ENCODE results near the gene CSNK1G2. TPM values are rescaled to one million over a fixed set of nuclear protein-coding genes. Genes with fewer than 3 reads are reported as not detected.

The CSNK1G2 gene
- total RNA-seq, 4 donors from 2014 or later: 34.1 to 52.6 (median 48.5) TPM

GRCh38 chr19:1997353-1998233 lies 56.6 kb downstream of the CSNK1G2 start:
- no peaks in the 10 kb centered on the region for H3K4me1 ChIP-seq
- no peak for TF ChIP-seq EP300 (IDR thresholded peaks at IDR 0.05)
- no peak for TF ChIP-seq POLR2A (IDR thresholded peaks at IDR 0.05; ENCODE audit: low read depth)
- no peak for TF ChIP-seq CTCF (IDR thresholded peaks at IDR 0.05)
- TF ChIP-seq POLR2AphosphoS5 (IDR thresholded peaks at IDR 0.05): no peak
- no peak for DNase-seq (ENCODE audit: extremely low spot score)
- no peak overlapping the region for H3K4me3 ChIP-seq
- no peaks in the 10 kb centered on the region for H3K9me3 ChIP-seq
- H3K27me3 ChIP-seq: no peaks in the 10 kb centered on the region
- peaks cover 22 to 94% (median 65%) of the 10 kb centered on the region in 4 donors for H3K36me3 ChIP-seq
- WGBS: 89% methylated on average over 14 of the region's 31 CpGs
- intact Hi-C loops (cut with DNase I): no loop called here
- no peak overlapping the region for H3K27ac ChIP-seq (replicated peaks in 1 of 4)

GRCh38 chr19:1998712-1999708 lies 58.0 kb downstream of the CSNK1G2 start:
- TF ChIP-seq EP300 (IDR thresholded peaks at IDR 0.05) (no peak), POLR2A (IDR thresholded peaks at IDR 0.05; ENCODE audit: low read depth) (no peak), CTCF (IDR thresholded peaks at IDR 0.05) (no peak), POLR2AphosphoS5 (IDR thresholded peaks at IDR 0.05) (no peak)
- intact Hi-C loops (cut with DNase I): no loop called here
- Histone ChIP-seq H3K36me3 (peaks cover 22 to 90% (median 60%) of the 10 kb centered on the region in 4 donors), H3K27ac (replicated peaks in 1 of 4) (no peak overlapping the region), H3K27me3 (no peaks in the 10 kb centered on the region), H3K9me3 (no peaks in the 10 kb centered on the region), H3K4me1 (peaks cover 0 to 3% (median under 1%) of the 10 kb centered on the region in 4 donors), H3K4me3 (no peak overlapping the region)
- WGBS: 91% methylated on average over 39 of the region's 52 CpGs
- no peak for DNase-seq (ENCODE audit: extremely low spot score)

GRCh38 chr19:1999856-2000515 lies 59.0 kb downstream of the CSNK1G2 start:
- intact Hi-C loops (cut with DNase I): no loop called here
- WGBS: 89% methylated on average over 22 of the region's 26 CpGs

More at GRCh38 chr19:1999856-2000515, 59.0 kb downstream of the CSNK1G2 start:
- Histone ChIP-seq H3K36me3 (peaks cover 22 to 81% (median 53%) of the 10 kb centered on the region in 4 donors), H3K9me3 (no peaks in the 10 kb centered on the region), H3K27me3 (no peaks in the 10 kb centered on the region), H3K4me3 (no peak overlapping the region), H3K27ac (replicated peaks in 1 of 4) (no peak overlapping the region), H3K4me1 (peaks cover 0 to 8% (median 4%) of the 10 kb centered on the region in 4 donors)
- DNase-seq (ENCODE audit: extremely low spot score): no peak
- no peak for TF ChIP-seq EP300 (IDR thresholded peaks at IDR 0.05)
- TF ChIP-seq POLR2AphosphoS5 (IDR thresholded peaks at IDR 0.05): no peak
- no peak for TF ChIP-seq CTCF (IDR thresholded peaks at IDR 0.05)
- TF ChIP-seq POLR2A (IDR thresholded peaks at IDR 0.05; ENCODE audit: low read depth): no peak

Data from esophagus muscularis mucosa (tissue), 4 donors.